Measurements from ENCODE around the gene TLN1. TPM values are rescaled to one million over a fixed set of nuclear protein-coding genes. Genes with fewer than 3 reads are reported as not detected.

The TLN1 gene
- total and polyA plus RNA-seq, 2 of the 4 experiments (the other 2 are of a cell fraction): 228 to 346 TPM

- Histone ChIP-seq H3K9me1 (ENCODE audit: insufficient read depth, low read length) (peaks cover 5% of the 10 kb centered on the region), H4K5ac (ENCODE audit: low read depth, low read length) (peak overlapping the region; percentile 87), H2AK5ac (ENCODE audit: low read depth, low read length) (peak overlapping the region; percentile 57), H2AFZ (replicated peaks; ENCODE audit: low read length, poor library complexity) (peak overlapping the region; percentile 87), H3K79me1 (ENCODE audit: low read depth in 1 of 2, low read length in 2 of 2) (peaks cover 12 to 32% of the 10 kb centered on the region in 2 experiments; a peak in 3 of 4 replicates), H3K4ac (ENCODE audit: low read depth, low read length) (peak overlapping the region; percentile 55), H4K91ac (ENCODE audit: insufficient read depth, low read depth, low read length) (peak overlapping the region; percentile 41; the same call in 1 of the 2 replicates), H4K8ac (ENCODE audit: low read depth in 2 of 2, low read length in 2 of 2) (peak overlapping the region; percentile 14 to 86; a peak in 3 of 4 replicates), H2BK15ac (ENCODE audit: low read depth, low read length) (peak overlapping the region; percentile 30; the same call in 1 of the 3 replicates), H2AK9ac (replicated peaks; ENCODE audit: low read depth, low read length, poor library complexity) (peak overlapping the region; percentile 53), H2BK20ac (ENCODE audit: low read depth, low read length) (peak overlapping the region; percentile 40), H3K14ac (replicated peaks; ENCODE audit: low read depth, low read length) (peak overlapping the region; percentile 69), H3K9ac (ENCODE audit: low read depth, low read length) (peak overlapping the region; percentile 30), H3K56ac (ENCODE audit: extremely low read depth, insufficient read depth, low read length) (no peak overlapping the region), H3K9me3 (ENCODE audit: control insufficient read depth, insufficient read depth, low read length) (no peaks in the 10 kb centered on the region), H3K4me2 (ENCODE audit: low read depth, low read length) (peak overlapping the region; percentile 70), H4K20me1 (ENCODE audit: insufficient read depth, low read length) (peaks cover 3% of the 10 kb centered on the region; the same call in 1 of the 2 replicates), H2BK120ac (ENCODE audit: low read depth, low read length) (peak overlapping the region; percentile 34), H3K18ac (ENCODE audit: low read depth, low read length) (peak overlapping the region; percentile 84; the same call in 1 of the 2 replicates), H3K4me1 (ENCODE audit: control insufficient read depth, insufficient read depth, low read length) (peaks cover 14% of the 10 kb centered on the region), H3K27ac (ENCODE audit: insufficient read depth, low read length) (peak overlapping the region; percentile 60), H3K23ac (ENCODE audit: low read depth, low read length) (peak overlapping the region; percentile 74), H2BK5ac (ENCODE audit: low read depth, low read length, poor library complexity, severe bottlenecking) (peak overlapping the region; percentile 66), H3K4me3 (ENCODE audit: insufficient read depth, low read depth, low read length) (peak overlapping the region; percentile 32), H3K36me3 (ENCODE audit: control insufficient read depth, insufficient read depth, low read length) (peaks cover 11% of the 10 kb centered on the region), H3K27me3 (ENCODE audit: control insufficient read depth, insufficient read depth, low read length) (no peaks in the 10 kb centered on the region)
- dilution Hi-C loops (cut with HindIII; ENCODE audit: low sequenced_read_pairs, unreplicated experiment) (no loop called here), intact Hi-C loops (cut with micrococcal nuclease) (loop anchor here (5.0 to 10.0 kb wide), 4 partner anchors 35 to 172 kb away; partner anchors contain the start of genes HINT2 and SPAG8), in situ Hi-C loops (cut with MboI; ENCODE audit: low sequenced_read_pairs) (loop anchor here (10.0 kb wide), 1 partner anchor 152 kb away; no protein-coding TSS in a partner anchor)
- TF ChIP-seq CTCF (conservative IDR thresholded peaks at IDR 0.05; ENCODE audit: low read depth, low read length) (no peak), BHLHE40 (IDR thresholded peaks at IDR 0.05; ENCODE audit: low read depth, low read length) (no peak), RCOR1 (IDR thresholded peaks at IDR 0.05; ENCODE audit: insufficient replicate concordance, low read length) (peak; percentile 25)
- no peak for DNase-seq
- 40% methylated on average over 10 of the region's 25 CpGs; no CpG with 5 or more reads in 1 of the 2 experiments for WGBS, 2 experiments (ENCODE audit: extremely low coverage in 2 of 2, insufficient read length in 1 of 2)
- ATAC-seq (ENCODE audit: low read depth): peak; percentile 2
- ChIA-PET CTCF (interaction anchor here (1.2 to 3.1 kb wide), 4 partner anchors 8 to 75 kb away, joined by 3 to 19 read pairs (median 8); partner anchors contain the start of genes CREB3 and TLN1), POLR2A (ENCODE audit: unreplicated experiment) (interaction anchor here (0.8 to 1.3 kb wide), 3 partner anchors 29 to 71 kb away, joined by 6 to 7 read pairs (median 6); no protein-coding TSS in a partner anchor)
- BruUV-seq (replicated peaks): no TSS peak
Measured at GRCh38 chr9:35656831-35657545, 75.0 kb downstream of the TLN1 start.
